HG03095 (cell line): ENCODE results near the gene DCHS2.

Experiments used
- ATAC-seq: cut with Tn5 transposase; IDR thresholded peaks from one replicate; pipeline ENCODE4 v1.9.1; 2021; ENCODE audit warnings: moderate library complexity; ENCODE audit not compliant: unreplicated experiment

DCHS2 gene

GRCh38 chr4:154452798-154453346 is 38.7 kb downstream of the DCHS2 start:
- ATAC-seq, result no peak

DNA sequence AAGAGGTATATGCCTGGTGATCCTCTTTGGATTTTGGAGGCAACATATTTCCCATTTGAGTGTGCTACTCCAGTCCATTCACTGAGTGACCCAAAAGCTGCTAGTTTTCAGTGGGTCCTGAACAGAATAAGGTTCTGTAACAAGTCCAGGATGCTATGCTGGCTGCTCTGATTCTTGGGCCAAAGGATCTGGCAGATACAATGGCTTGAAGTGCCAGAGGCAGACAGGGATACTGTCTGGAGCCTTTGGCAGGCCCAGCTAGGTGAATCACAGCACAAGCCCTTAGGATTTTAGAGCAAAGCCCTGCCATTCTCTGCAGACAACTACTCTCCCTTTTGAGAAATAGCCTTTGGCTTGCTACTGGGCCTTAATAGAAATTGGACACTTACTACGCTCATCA is 40.6 kb downstream of the DCHS2 start:
- ATAC-seq, result no peak

DNA sequence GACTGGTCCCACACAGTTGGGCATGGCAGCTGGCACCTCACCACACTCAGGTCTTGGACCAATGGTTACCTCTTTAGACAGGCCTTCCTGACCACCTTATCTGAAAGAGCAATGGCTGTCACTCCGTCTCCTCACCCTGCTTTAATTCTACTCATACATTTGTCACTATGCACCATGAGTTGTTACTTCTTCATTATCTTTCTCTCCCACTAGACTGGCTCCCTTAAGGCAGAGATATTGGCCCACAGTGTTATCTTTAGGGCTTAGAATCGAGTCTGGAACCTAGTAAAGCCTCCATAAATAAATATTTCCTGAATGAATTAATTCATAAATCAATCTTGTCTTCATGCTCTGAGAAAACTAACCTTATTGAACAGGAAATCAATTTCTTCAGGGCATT is 46.6 kb downstream of the DCHS2 start:
- no peak for ATAC-seq

- ATAC-seq, result no peak
Observed at GRCh38 chr4:154441982-154442381, 49.6 kb downstream of the DCHS2 start.

DNA sequence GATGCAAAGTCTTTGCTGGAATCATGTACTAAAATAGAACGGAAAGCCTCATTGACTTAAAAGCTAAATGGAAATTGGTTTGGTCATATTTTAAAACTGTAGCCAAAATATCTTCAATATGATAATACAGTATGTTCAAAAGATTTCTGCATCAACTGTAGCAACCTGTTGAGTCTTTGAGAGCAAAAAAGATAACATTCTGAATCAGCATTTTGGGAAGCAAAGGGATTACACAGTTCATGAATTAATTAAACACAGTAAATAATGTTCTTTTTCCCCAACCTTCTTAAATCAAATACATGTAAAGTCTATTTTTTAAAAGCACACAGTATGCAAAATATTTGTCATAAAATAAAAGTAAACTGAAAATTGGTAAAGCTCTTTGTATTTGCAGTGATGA is 50.5 kb downstream of the DCHS2 start:
- ATAC-seq, result no peak

DNA sequence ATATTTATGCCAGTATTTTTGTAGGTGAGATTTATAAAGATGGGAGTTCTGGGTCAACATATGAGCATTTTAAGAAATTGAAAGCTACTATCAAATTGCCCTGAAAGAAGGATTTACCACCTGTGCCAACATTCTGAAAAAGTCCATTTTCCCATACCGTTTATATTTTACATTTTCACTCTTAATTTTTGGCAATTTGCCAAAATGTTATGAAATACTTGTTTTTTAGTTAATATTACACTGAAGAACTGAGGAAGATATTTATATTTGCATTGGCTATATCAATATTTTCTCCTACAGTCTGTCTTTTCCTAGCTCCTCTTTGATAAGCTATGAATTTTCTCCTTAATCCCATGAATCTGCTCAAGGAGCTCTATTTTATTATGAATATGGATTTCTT is 52.4 kb downstream of the DCHS2 start:
- ATAC-seq, result no peak

DNA sequence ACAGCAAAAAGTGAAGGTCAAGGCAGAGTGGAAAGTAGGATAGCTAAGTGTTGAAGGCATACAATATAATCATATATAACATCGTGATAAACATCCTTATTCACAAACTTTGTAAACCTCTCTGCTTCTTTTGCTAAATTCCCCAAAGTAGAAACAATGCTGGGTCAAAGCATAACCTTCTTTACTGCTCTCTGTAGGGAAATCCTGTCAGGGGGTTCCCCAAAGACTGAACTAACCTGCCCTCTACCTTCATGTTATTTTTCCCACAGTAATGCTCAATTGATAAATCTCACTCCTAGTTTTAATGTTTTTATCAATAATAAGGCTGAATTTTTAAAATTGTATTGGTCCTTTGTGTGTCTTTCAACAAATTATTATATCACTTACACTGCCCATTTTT is 55.7 kb downstream of the DCHS2 start:
- no peak for ATAC-seq

GRCh38 chr4:154433543-154433942 is 58.1 kb downstream of the DCHS2 start:
- ATAC-seq, result no peak

- no peak for ATAC-seq
Observed at GRCh38 chr4:154429176-154429575, 62.4 kb downstream of the DCHS2 start.

GRCh38 chr4:154427149-154427548 is 64.5 kb downstream of the DCHS2 start:
- no peak for ATAC-seq

- ATAC-seq, result no peak
Observed at GRCh38 chr4:154425514-154425913, 66.1 kb downstream of the DCHS2 start.

DNA sequence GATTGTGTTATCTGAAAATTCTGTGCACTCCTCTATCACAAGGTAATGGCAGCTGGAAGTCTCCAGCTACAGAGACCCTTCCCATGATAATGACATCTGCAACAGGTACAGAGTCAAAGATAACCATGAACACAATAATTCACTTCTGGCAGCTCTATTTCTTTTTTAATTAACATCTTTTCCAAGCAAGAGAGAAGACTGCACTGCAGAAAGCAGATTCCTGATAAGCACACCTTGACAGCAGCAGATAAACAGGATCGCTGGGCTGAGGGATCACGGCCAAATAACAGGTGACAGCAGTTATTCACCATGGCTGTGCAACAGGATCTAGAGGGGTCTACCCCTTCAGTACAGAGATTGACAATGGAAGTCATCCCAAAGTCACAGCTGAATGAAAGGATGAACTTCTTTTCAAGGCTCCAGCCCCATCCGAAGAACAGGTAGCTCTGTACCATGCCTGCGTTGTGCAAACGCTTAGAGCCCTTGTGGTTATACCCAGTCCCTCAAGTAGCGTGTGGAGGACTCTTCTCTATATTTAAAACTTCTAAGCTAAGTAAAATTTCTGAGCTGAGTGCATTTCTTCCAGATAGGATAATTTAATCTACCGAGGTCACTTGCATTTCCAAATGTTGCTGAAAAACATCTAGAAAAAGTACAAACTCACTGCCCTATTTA is 66.7 kb downstream of the DCHS2 start:
- ATAC-seq, result no peak

- ATAC-seq, result no peak
Observed at GRCh38 chr4:154422152-154422551, 69.4 kb downstream of the DCHS2 start.

DNA sequence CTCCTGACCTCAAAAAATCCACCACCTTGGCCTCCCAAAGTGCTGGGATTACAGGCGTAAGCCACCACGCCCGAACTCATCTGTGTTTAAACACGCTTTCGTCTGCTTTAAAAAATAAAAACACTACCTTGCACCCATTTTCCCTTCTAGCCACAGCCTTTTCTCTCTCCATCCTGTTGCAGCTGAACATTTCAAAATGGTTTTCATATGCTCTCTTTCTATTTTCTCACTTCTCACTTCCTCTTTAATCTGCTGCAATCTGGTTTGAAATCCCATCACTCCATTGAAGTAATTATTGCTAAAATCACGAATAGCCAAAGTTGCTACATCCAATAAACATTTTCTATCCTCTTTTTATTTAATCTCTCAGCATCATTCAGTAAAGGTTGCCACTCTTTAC is 70.0 kb downstream of the DCHS2 start:
- ATAC-seq, result no peak

GRCh38 chr4:154417373-154417673 is 74.3 kb downstream of the DCHS2 start:
- no peak for ATAC-seq

DNA sequence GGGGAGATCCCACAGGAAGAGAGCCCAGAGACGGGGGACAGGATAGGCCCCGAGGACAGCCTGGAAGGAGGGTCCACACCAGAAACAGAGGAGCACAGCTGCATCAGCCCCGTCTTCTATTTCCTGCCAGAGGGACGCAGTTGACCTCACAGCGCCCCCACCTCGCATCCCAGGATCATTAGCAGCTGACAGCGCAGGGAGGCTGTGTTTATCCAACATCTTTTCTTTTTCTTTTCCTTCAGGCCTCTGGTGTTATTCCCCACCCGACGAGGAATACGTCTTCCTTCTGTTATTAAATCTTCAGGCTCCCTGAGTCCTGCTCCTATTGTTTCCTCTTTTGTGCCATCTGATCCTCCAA is 75.4 kb downstream of the DCHS2 start:
- ATAC-seq, result peak; percentile 40

GRCh38 chr4:154415313-154415712 is 76.3 kb downstream of the DCHS2 start:
- ATAC-seq, result no peak

- ATAC-seq, result no peak
Observed at GRCh38 chr4:154414796-154415195, 76.8 kb downstream of the DCHS2 start.

GRCh38 chr4:154414371-154414770 is 77.2 kb downstream of the DCHS2 start:
- no peak for ATAC-seq

GRCh38 chr4:154407443-154407842 is 84.2 kb downstream of the DCHS2 start:
- no peak for ATAC-seq

DNA sequence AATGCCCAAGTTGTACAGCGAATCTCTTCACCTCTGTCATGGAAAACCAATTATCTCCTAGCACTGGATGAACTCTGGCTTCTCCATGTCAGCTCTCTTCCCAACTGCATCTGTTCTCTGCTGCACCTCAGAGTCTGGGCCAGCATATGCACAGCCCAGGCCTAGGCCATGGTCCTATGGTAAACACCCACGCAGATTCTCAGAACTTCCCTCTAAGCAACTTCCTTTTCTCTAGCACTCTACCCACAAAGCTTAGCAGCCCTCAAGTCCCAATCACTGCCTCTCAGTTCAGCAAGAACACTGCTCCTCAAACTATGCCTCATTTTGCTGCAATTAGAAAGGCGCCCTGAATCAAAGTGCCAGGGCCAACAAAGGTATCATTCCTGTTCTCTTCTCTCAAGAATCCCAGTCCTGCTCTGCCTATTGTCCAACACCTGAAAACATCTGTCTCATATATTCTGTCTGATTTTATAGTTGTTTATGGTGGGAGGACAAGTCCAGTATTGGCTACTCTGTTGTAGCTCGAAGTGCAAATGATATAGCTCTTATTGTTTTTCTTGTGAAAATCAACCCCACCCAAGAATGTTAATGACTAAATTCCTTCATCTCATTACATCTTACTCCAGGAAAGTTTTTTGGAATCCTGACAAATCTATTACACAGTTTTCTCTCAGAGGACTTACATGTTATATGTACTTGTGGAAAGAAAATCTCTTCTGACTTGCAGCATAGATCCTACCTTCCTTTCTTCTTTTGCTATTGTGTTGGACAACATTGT is 85.4 kb downstream of the DCHS2 start:
- peak; percentile 96 for ATAC-seq

GRCh38 chr4:154399259-154399974 is 92.2 kb downstream of the DCHS2 start:
- ATAC-seq, result no peak
